Superior temporal gyrus (tissue), 1 donor: Measurements from ENCODE around the gene MFRP.

ENCODE experiments used
- DNase-seq: peaks from one replicate; pipeline ENCODE4 v3.0.0-alpha.2; 2016; ENCODE audit errors: extremely low spot score

Gene MFRP

DNA sequence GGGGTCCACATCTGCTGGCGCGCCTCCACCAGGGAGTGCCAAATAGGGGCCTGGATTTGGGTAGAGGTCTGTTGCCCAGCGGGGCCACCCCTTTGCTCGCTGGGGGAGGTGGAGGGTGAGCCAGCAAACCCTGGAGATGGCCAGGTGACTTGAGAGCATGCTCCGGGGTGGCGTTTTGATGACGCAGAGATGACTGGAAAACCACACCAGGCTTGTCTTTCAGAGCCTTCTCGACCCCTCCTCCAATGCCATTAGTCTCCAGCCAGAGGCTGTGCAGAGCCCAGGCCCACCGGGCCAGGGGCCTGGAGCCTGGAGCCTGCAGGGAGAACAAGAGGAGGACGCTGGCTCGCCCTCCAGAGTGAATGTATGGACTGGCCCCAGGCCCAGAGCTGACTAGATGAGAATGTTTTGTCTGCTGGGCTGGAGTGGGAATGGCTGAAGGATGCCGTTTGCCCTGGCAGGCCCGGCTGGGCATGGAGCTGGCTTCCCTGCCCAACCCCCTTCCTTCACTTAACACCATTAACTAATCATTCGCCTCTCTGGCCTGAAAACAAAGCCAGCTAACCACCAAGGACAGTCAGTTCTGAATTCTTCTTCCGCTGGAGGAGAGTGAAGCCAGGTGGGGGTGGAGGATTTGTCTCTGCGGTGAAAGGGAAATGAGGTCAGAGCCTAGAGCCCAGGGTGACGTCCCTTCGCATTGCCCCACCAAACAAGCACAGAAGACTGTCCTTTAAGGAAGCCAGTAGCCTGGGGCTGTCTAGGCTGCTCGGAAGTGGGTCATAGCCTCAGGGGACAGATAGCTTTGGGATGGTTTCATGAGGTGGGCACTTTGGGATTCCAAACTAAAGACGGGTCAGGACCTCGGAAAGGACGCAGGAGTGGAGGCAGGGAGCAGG, 28.0 kb downstream of the MFRP start:
- no peak for DNase-seq

GRCh38 chr11:119317592-119318239, 28.8 kb downstream of the MFRP start:
- no peak for DNase-seq

DNA sequence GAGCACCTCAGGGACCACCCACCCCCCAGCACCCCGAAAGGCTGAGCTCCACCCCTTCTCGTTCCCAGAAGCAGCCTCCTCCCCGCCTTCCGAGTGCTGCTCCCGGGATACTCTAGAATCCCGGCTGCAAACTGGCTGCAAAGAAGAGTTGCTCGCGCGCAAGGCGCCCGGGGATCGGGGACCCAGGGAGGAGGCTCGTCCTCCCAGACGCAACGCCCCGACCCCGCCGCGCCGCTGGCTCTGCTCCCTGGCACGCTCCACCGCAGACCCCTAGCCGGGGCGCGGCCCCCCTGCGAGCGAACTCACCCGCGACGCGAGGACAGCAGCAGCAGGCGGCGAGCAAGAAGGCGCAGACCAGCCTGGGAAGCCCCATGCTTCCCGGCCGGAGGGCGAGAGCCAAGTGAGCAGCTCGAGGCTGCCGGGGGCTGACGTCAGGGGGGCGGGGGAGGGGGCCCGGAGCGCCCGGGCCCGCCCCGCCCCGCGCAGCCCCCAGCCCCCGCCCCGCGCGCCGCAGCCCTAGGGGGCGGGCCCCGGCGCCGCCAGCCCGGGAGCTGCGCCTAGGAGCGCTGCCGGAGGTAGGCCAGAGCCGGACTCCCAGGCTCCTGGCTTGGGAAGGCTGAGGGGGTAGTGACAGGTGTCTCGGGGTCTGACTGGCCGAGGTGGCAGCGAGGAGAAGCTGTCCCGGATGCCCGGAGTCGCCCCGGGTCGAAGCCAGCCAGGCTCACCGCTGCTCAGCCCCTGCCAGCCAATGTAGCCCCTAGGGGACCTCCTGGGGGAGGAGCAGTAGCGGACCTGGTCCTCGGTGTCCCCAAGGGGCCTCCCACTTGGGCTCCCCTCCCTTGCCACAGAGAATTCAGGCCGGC, 29.5 kb downstream of the MFRP start, which contains the start of gene MCAM:
Gene MCAM, minus strand, starts transcription at position 402 of the 863 bp plus-strand sequence. Its CDS starts 29 bp downstream, at position 373.
- no peak for DNase-seq

DNA sequence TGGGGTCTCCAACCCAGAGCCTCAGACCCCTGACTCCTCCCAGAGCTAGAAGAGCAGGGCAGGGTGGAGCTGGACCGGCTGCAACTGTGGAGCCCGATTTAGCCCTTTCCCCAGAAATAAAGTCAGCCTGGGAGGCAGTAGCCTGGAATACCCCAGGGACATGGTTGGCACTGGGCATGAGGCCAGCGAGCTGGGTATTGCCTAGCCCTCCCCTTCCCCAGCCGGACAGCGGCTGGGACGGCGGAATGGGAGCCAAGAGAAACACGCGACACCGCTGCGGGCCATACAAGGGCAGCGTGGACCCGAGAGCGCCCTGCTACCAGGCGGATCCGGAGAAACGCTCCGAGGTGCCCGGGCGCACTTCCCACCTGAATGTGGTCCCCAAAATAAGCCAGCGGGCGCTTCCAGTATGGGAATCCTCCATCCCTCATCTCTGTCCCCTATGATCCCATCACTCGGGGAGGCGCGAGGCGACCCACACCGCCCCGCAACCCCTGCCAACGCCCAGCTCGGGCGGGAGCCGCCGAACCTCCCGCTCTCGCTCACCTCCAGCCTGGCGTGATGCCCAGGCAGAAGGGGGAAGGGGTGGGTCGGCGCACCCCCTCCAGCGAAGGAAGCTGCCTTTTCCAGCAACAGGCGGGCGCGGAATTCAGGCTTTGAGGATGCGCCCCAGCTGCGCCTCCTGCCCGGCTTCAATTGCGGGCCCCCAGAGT, 30.3 kb downstream of the MFRP start:
- DNase-seq = peak; percentile 86

DNA sequence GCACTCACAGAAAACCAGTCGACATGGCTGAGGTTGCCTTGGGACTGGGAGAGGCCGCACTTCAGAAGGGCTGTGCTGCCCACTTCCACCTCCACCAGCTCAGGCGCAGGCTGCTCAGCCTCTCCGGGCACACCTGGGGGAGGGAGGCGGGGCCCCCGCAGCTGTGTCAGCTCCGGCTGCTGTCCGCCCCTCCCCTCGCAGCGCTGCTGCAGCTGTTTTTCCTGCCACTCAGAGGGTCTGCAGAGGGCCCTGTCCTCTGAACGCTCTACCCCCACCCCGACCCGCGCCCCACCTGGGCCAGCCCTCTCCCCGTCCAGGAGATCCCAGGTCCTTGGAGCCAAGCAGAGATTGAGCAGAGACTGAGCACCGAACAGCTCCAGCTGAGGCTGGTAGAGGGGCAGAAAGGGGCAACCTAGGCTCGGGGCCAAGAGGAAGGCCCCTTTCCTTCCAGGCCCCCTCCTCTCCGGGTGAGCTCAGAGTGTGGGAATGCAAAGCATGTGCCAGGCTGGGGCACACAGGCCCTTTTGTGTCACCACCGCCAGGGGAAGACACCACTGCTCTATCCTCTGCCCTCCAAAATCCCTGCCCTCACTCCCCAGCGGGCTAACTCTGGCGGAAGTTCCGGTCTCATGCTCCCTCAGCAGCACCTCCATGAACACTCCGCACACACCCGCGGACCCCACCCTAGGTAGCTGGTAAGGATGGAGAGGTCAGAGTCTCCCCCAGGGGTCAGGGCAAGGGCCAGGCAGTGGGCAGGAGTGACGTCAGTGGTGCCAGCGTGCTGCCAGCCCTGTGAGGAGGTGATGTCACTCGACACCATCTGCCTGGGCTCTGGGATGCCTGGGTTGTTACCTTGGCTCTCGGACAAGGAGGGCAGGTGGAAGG, 31.1 kb downstream of the MFRP start:
- DNase-seq = peak; percentile 69

GRCh38 chr11:119314726-119315125, 31.8 kb downstream of the MFRP start:
- DNase-seq = no peak

- no peak for DNase-seq
Measured at GRCh38 chr11:119310682-119311052, 35.8 kb downstream of the MFRP start.

GRCh38 chr11:119309953-119310681, 36.4 kb downstream of the MFRP start:
- no peak for DNase-seq

DNA sequence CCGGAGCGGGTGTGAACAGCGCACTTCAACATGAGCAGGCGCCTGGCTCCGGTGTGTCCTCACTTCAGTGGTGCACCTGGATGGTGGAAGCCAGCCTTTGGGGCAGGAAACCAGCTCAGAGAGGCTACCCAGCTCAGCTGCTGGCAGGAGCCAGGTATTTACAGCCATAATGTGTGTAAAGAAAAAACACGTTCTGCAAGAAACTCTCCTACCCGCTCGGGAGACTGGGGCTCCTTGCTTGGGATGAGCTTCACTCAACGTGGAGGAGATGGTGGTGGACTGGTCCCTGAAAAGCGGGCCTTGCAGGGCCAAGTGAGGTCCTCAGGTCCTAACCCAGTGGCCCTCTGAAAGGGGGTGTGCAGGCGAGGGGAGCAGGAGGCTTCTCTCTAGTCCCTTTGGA, 37.1 kb downstream of the MFRP start:
- no peak for DNase-seq

GRCh38 chr11:119307974-119308373, 38.5 kb downstream of the MFRP start:
- no peak for DNase-seq

GRCh38 chr11:119307219-119307618, 39.3 kb downstream of the MFRP start:
- DNase-seq = no peak

GRCh38 chr11:119306373-119306890, 40.1 kb downstream of the MFRP start:
- no peak for DNase-seq

DNA sequence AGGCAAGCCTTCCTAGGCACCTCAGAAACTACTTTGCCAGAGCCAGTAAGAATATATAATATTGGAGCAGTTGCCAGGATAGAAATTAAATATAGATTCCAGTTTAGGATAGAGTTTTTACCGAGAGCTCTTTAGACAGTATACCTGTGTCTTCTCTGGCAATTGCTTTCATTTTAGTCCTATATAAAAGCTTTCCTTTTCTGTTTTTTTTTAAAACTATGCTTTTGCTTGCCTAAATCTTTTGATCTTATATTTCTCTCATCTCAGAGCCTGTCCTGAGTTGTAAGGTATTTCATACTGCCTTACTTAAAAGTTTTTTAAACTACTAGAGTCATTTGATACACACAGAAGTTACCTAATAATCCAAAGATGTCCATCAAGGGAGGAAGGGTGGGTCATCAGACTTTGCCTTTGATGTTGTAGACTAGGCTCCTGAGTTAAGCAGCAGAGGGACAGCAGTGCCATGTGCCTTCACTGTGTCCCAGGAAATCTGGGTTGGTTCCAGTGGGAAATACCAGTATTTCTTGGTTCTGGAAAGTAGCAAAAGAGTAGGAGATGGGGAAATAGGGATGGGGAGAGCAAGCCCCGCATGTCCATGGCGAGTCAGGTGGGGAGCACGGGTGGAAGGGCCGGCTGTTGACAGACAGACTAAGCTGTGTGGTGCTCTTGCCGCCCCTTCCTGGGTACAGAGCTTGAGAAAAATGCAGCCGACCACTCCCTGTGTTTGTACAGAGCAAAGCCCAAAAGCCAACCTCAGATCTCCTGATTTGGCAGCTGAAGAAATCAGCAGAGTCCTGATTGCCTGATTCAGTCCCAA, 40.7 kb downstream of the MFRP start:
- DNase-seq = no peak

DNA sequence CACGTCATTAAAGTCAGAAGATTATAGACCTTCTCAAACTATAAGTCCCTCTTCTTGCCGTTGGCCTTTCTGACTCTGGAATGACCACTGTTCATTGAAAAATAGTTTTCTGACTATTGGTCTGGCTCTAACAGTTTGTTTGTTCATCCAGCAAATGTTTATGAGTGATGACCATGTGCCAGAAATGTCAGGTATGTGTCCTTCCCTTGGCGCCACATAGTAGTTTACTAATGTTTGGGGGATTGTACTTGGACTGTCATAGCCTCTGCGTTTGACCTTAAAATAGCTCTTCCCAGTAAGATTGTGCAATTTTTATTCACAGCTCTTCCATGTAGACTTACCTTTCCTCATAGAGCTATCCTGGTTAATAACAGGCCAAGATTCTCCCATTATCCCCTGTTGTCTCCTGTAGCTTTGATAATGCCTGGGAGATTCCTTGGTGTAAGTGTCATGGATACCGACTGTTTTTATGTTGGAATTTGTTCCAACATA, 43.2 kb downstream of the MFRP start:
- DNase-seq = no peak

GRCh38 chr11:119300198-119300964, 46.1 kb downstream of the MFRP start:
- DNase-seq = no peak

DNA sequence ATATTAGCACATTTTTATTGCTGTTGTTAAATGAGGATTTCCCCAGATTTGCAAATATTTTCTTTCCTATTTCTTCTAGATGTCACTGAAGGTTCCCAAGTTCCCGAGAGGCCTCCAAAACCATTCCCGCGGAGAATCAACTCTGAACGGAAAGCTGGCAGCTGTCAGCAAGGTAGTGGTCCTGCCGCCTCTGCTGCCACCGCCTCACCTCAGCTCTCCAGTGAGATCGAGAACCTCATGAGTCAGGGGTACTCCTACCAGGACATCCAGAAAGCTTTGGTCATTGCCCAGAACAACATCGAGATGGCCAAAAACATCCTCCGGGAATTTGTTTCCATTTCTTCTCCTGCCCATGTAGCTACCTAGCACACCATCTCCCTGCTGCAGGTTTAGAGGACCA, 47.1 kb downstream of the MFRP start:
- DNase-seq = no peak

DNA sequence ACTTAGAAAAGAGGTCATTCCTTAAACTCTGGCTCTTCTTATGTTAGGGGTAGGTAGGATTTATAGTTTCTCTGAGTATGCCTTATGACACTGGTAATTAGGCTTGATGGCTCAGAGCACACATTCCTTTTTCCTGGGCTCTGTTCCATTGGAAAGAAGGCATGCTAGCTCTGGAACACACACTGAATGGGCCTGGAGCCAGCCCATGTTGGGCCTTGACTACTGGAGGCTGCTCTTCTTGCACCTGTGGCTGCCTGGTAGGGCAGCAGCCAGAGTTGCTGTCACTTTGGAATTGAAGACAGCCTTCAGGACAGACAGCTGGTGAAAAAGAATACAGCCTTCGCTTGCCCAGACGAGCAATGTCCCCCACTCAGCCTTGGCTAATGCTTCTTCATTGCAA, 47.8 kb downstream of the MFRP start:
- DNase-seq = no peak

- DNase-seq = no peak
Measured at GRCh38 chr11:119297938-119298337, 48.6 kb downstream of the MFRP start.
